GM19455 (cell line): Measurements from ENCODE around the gene RHBG.
"Not testable (repeated sequence)": the region's sequence is repeated elsewhere in the genome, so short reads cannot be mapped to it uniquely, and the experiment has no call there.

Experiments
- ATAC-seq: cut with Tn5 transposase; IDR thresholded peaks from one replicate; pipeline ENCODE4 v1.9.1; 2021; ENCODE audit not compliant: unreplicated experiment

Gene RHBG

GRCh38 chr1:156359973-156360372 lies 9.0 kb upstream of the RHBG start:
- ATAC-seq, result no peak

GRCh38 chr1:156360534-156360933 lies 8.5 kb upstream of the RHBG start:
- ATAC-seq, result no peak

- ATAC-seq, result no peak
Measured at GRCh38 chr1:156365754-156366153, 3.3 kb upstream of the RHBG start.

- ATAC-seq, result no peak
Measured at GRCh38 chr1:156366378-156367166, 2.4 kb upstream of the RHBG start.

- no peak for ATAC-seq
Measured at GRCh38 chr1:156367383-156368156, 1.4 kb upstream of the RHBG start.

- no peak for ATAC-seq
Measured at GRCh38 chr1:156368157-156368658, 803 bp upstream of the RHBG start.

- not testable (repeated sequence) for ATAC-seq
Measured at GRCh38 chr1:156369685-156370286, 775 bp downstream of the RHBG start.

- no peak for ATAC-seq
Measured at GRCh38 chr1:156371553-156372264, 2.7 kb downstream of the RHBG start.

- no peak for ATAC-seq
Measured at GRCh38 chr1:156372265-156372586, 3.2 kb downstream of the RHBG start.

GRCh38 chr1:156372876-156373275 lies 3.9 kb downstream of the RHBG start:
- no peak for ATAC-seq

GRCh38 chr1:156373546-156373945 lies 4.5 kb downstream of the RHBG start:
- ATAC-seq, result no peak

GRCh38 chr1:156376146-156376545 lies 7.1 kb downstream of the RHBG start:
- no peak for ATAC-seq

GRCh38 chr1:156376958-156377919 lies 8.2 kb downstream of the RHBG start:
- ATAC-seq, result no peak

- no peak for ATAC-seq
Measured at GRCh38 chr1:156378557-156378956, 9.5 kb downstream of the RHBG start.

GRCh38 chr1:156379420-156380165 lies 10.6 kb downstream of the RHBG start:
- no peak for ATAC-seq

GRCh38 chr1:156382561-156382960 lies 13.6 kb downstream of the RHBG start:
- ATAC-seq, result no peak

GRCh38 chr1:156383023-156383422 lies 14.0 kb downstream of the RHBG start:
- ATAC-seq, result no peak

GRCh38 chr1:156384007-156384406 lies 15.0 kb downstream of the RHBG start:
- ATAC-seq, result no peak

- ATAC-seq, result no peak
Measured at GRCh38 chr1:156384658-156385057, 15.6 kb downstream of the RHBG start.
